Right ventricle myocardium superior (tissue), 1 donor: ENCODE data around the gene TBCD. TPM values are rescaled to one million over a fixed set of nuclear protein-coding genes. Genes with fewer than 3 reads are reported as not detected.
A peak's percentile ranks its signal among the peaks of the same experiment; 100 is the strongest.

Experiments used
- ATAC-seq: fragments of 200-7000 bp; cut with Tn5 transposase; one replicate; pipeline ENCODE4 v1.9.1; 2020; ENCODE audit warnings: mild to moderate bottlenecking; ENCODE audit not compliant: poor library complexity
- DNase-seq: peaks from one replicate; pipeline ENCODE4 v3.0.0-alpha.2; 2020
- intact Hi-C: fragments of 100-400 bp; cut with DNase I; formaldehyde crosslinking; loops from one replicate; pipeline ENCODE4 v1.11.2; 2022
- total RNA-seq: library from RNA; stranded (reverse); fragmentation: NEBNext Ultra II Directional; extraction: Animal tissue kit (Norgen Biotek cat#: 25700); gene quantifications from one replicate; pipeline ENCODE4 v1.2.1, GENCODE V29; 2021
- donor health status: DM: no; HTN: yes; CAD: no; lungs with severe emphysema.

The TBCD gene
- total RNA-seq, 1 donor from 2014 or later: 45.1 TPM

DNA sequence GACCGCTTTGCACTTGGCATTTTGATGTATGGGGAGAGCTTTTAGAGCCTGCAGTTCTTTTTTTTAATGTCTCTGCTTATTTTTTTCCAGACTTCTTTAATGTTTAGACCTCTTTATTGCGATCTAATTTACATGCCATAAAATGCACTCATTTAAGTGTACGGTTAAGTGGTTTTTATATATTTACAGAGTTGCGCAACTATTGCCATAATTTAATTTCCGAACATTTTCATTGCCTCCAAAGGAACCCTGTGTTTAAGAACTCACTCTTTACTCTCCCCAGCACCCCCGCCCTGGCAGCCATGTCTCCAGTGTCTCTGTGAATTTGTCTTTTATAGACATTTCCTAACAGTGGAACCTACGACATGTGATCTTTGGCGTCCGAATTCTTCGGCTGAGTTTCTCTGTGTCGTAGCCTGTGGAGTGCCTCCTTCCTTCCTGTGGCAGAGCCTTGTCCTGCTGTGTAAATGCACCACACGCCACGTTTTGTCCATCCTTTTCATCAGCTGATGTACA, 64.0 kb downstream of the TBCD start:
- peak; percentile 6 for DNase-seq
- intact Hi-C loops: no loop called here

DNA sequence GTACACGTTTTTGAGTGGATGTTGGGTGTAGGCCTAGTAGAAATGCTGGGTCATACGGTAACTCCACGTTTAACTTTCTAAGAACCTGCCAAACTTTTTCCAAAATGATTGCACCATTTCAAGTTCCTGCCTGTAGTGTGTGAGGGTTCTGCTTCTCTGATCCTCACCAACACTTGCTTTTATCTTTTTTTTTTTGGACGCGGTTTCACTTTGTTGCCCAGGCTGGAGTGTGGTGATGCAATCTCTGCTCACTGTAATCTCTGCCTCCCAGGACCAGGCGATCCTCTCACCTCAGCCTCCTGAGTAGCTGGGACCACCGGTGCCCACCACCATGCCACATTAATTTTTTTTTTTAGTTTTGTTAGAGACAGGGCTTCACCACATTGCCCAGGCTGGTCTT, 64.5 kb downstream of the TBCD start:
- no peak for ATAC-seq
- DNase-seq: no peak
- intact Hi-C loops: no loop called here

More for the DNA sequence above, 64.0 kb downstream of the TBCD start:
- no peak for ATAC-seq

- intact Hi-C loops: no loop called here
- DNase-seq: no peak
- ATAC-seq: no peak
Observed at GRCh38 chr17:82817947-82818346, 66.1 kb downstream of the TBCD start.

DNA sequence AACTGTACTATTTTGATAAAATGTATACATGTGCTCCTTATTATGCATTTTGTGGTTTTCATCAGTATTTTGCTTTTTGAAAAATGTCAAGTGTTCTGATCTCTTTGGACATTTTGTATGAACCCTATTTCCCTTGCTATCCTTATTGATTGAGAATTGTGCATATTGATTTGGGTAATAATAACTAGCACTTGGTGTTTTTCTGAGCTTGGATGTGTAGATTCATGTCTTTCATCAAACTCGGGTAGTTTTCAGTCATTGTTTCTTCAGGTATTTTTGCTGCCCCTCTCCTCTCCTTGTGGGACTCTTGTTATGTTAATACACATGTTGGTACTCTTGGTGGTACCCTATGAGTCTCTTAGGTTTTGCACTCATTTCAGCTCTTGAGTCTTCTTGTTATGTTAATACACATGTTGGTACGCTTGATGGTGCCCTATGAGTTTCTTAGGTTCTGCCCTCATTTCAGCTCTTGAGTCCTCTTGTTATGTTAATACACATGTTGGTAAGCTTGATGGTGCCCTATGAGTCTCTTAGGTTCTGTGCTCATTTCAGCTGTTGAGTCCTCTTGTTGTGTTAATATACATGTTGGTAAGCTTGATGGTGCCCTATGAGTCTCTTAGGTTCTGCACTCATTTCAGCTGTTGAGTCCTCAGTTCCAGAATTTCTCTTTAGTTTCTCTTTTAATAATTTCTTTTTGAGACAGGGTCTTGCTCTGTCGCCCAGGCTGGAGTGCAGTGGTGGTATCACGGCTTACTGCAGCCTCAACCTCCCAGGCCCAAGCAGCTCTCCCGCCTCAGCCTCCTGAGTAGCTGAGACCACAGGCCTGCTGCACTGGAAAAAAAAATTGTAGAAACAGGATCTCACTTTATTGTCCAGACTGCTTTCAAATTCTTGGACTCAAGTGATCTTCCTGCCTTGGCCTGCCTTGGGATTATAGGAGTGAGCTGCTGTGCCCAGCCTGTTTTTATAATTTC, 68.7 kb downstream of the TBCD start:
- DNase-seq: peak; percentile 12
- intact Hi-C loops: no loop called here
- ATAC-seq: no peak

GRCh38 chr17:82821554-82821953, 69.7 kb downstream of the TBCD start:
- intact Hi-C loops: no loop called here
- ATAC-seq: no peak
- no peak for DNase-seq

- intact Hi-C loops: no loop called here
- ATAC-seq (no peak), DNase-seq (peak; percentile 18)
Observed at GRCh38 chr17:82822281-82822680, 70.4 kb downstream of the TBCD start.

GRCh38 chr17:82823004-82823403, 71.1 kb downstream of the TBCD start:
- DNase-seq: peak; percentile 37
- intact Hi-C loops: no loop called here
- no peak for ATAC-seq

- no peak for ATAC-seq
- peak; percentile 17 for DNase-seq
- intact Hi-C loops: no loop called here
Observed at GRCh38 chr17:82825540-82826124, 73.8 kb downstream of the TBCD start.

DNA sequence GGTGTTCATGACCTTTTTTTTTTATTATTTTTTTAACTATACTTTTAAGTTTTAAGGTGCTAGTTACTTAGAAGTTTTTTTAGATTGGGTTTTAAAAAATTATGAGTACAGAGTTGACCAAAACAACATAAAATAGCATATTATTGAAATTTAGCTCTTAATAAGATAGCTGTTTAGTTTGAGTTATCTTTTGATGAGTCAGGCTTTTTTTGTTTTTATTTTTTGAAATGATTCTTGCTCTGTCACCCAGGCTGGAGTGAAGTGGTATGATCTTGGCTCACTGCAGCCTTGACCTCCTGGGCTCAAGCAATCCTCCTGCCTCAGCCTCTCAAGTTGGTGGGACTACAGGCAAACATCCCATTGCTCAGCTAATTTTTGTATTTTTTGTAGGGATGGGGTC, 74.3 kb downstream of the TBCD start:
- DNase-seq: no peak

DNA sequence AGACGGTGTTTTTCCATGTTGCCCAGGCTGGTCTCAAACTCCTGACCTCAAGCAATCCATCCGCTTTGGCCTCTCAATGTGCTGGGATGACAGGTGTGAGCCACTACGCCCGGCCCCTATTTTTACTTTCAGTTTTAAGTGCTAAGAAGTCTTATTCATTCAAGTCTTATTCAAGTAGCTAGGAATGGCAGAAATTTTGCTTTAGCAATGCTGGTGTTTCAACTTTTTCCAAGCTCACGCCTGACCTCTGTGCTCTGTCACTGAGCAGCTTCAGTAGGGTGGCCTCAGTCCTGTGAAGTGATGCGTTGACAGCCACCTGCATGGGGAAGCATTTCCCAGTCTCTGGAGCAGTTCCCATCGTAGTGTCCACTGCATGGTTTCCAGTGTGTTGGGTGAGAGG, 75.1 kb downstream of the TBCD start:
- DNase-seq (no peak), ATAC-seq (no peak)
- intact Hi-C loops: no loop called here

More for the DNA sequence above, 74.3 kb downstream of the TBCD start:
- ATAC-seq: no peak
- intact Hi-C loops: no loop called here

- intact Hi-C loops: no loop called here
- ATAC-seq: no peak
- peak; percentile 10 for DNase-seq
Observed at GRCh38 chr17:82828875-82829487, 77.1 kb downstream of the TBCD start.

DNA sequence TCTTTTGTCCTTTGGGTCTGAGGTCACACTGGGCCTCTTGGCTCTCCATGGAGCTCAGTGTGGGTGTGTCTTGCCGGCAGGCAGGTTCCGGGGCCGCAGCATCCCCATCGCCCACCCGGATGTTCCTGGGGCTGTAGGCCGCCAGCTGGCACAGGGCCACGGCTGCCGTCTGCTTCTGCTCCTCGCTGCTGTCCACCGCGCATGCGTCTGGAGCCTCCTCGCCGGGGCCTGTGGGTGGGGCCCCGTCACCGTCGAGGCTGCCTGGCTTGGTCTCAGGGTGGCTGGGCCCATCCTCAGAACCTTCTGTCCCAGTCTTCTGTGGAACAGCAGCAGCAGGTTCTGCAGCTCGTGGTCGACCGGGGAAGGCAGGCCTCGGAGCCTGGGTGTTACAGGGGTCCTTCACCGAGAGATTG, 78.4 kb downstream of the TBCD start:
- intact Hi-C loops: no loop called here
- peak; percentile 74 for ATAC-seq

DNA sequence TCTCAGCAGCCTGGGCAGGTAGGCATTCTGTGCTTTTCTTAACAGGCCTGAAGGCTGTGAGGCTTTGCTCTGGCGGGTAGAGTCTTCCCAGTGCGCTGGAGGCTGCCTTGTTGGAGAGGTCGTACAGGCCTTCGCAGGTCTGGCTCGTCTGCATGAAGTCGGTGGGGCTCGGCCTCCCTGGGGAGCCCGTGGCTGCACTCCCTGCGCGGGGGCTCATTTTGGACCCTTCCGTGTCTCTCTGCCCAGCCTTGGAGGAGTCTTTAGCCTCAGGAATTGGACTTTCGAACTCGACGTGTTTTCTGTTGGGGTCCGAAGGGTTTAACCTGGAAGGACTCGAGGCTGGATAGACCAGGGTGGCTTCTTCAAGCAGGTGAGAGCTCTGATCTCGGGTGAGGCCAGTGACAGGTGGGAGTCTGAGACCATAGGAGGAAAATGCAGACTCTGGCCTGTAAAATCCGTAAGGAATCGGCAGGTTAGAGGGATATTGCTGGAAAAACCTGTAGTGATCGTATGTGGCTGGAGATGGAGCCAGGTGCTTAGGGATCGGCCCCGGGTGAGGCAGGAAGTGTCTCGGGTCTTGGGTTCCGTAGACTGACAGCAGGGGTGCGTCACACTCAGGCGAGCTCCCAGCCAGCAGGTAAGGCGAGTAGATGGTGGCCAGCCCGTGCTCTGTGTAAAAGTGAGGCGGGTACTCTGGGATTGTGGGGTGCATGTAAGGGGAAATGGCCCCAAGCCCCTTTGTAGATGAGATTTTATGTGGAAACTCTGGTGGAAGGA, 79.4 kb downstream of the TBCD start:
- peak; percentile 34 for DNase-seq
- no peak for ATAC-seq
- intact Hi-C loops: no loop called here

More for the DNA sequence above, 78.4 kb downstream of the TBCD start:
- DNase-seq: peak; percentile 91

GRCh38 chr17:82831818-82832200, 79.9 kb downstream of the TBCD start:
- ATAC-seq: no peak
- DNase-seq: peak; percentile 36
- intact Hi-C loops: no loop called here

DNA sequence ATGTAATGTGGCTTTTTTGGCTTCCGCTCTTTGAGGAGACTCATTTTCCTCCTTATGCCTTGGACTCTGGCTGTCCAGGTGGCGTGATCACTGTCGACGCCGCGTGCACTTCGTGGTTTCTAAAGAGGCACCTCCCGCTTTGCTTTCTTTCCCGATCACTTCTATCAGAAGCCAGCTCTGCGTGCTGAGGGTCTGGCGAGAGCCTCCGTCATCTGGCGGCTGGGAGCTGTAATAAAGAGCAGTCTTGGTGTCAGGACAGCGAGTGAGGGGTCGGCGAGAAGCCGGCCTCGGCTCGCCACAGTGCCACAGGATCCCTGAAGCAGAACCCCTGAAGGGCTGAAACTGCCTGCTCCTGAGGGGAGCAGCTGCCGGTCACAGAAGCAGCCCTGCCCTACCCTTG, 80.5 kb downstream of the TBCD start:
- DNase-seq (peak; percentile 22), ATAC-seq (no peak)
- intact Hi-C loops: no loop called here

DNA sequence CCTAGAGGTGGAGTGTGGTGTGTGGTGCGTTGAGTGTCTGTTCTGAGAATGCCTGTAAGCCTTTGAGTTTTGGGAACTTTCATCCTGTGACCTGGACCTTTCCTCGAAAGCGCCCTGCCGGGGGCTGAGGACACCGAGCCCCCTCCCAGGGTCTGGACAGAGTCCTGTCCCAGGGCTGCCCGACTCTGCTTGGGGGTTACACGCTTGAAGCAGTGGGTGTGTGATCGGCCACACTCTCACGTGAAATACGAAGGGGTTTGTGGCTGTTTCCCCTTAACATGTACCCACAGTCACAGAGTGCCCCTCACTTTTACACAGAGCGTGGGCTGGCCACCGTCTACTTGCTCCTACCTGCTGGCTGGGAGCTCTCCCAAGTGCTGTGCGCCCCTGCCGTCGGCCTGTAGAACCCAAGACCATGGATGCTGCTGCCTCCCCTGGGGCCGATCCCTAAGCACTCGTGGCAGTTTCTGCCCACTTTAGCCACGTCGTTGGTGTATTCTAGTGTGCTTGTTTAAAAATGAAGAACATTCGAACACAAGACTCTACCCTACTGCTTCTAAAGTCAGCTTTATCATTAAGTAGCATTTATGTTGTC, 81.1 kb downstream of the TBCD start:
- intact Hi-C loops: no loop called here
- ATAC-seq: no peak
- peak; percentile 20 for DNase-seq

- peak; percentile 30 for DNase-seq
- intact Hi-C loops: no loop called here
- ATAC-seq: no peak
Observed at GRCh38 chr17:82835122-82835521, 83.3 kb downstream of the TBCD start.

- DNase-seq (peak; percentile 40), ATAC-seq (no peak)
- intact Hi-C loops: no loop called here
Observed at GRCh38 chr17:82835766-82836512, 84.1 kb downstream of the TBCD start.
